GM12878 (cell line): ENCODE results near the gene MYO16. TPM values are rescaled to one million over a fixed set of nuclear protein-coding genes. Genes with fewer than 3 reads are reported as not detected.

Experiments
- ATAC-seq: fragments of 200-7000 bp; cut with Tn5 transposase; 3 replicates; pipeline ENCODE4 v1.9.1; 2020; ENCODE audit warnings: mild to moderate bottlenecking, moderate library complexity
- BruUV-seq: library from RNA; stranded (reverse); fragments of 400-500 nt; replicated peaks from 2 replicates; lab custom pipeline; 2021; lab: Mats Ljungman, UMichigan
- CTCF ChIA-PET: fragments of 300-600 bp; sonication (Branson Sonifier 250); formaldehyde crosslinking; extraction: SDS; loops from one replicate; lab custom pipeline; 2021; ENCODE audit warnings: inconsistent platforms; lab: Yijun Ruan, JAX
- POLR2A ChIA-PET: fragments of 350-600 bp; formaldehyde crosslinking; extraction: SDS; loops from one replicate; lab custom pipeline; 2021; ENCODE audit warnings: inconsistent platforms; lab: Charles Lee
- RAD21 ChIA-PET: fragments of 300-600 bp; sonication (Branson Sonifier 250); formaldehyde crosslinking; loops from one replicate; lab custom pipeline; 2023; ENCODE audit warnings: antibody characterized with exemption; ENCODE audit not compliant: unreplicated experiment; lab: Charles Lee
- SMC1A ChIA-PET: fragments of 300-600 bp; sonication (Branson Sonifier 250); formaldehyde crosslinking; loops from one replicate; lab custom pipeline; 2023; ENCODE audit not compliant: unreplicated experiment, uncharacterized antibody; lab: Charles Lee
- DNase-seq: peaks from one replicate; pipeline ENCODE4 v3.0.0-alpha.2; 2011; ENCODE audit warnings: low read depth, low spot score
- FAIRE-seq: peaks from 3 replicates; lab custom pipeline; 2011; peaks lifted over from hg19 to GRCh38; lab: Jason Lieb, UNC
- H2AFZ ChIP-seq: 2 replicates; pipeline ENCODE4 v1.6.0; 2011; ENCODE audit warnings: low read depth, low read length, control low read depth; ENCODE audit not compliant: control insufficient read depth
- H3K27ac ChIP-seq: 2 replicates; pipeline ENCODE4 v1.5.1; 2011; ENCODE audit warnings: control low read depth; ENCODE audit not compliant: control insufficient read depth, insufficient read depth
- H3K27me3 ChIP-seq, 2 experiments: replicated peaks in 1 of 2; 2 replicates each; pipeline versions ENCODE4 v1.6.0 to v1.6.1; 2011; ENCODE audit warnings: low read length in 1 of 2; ENCODE audit not compliant: control insufficient read depth in 2 of 2, insufficient read depth in 2 of 2
- H3K36me3 ChIP-seq, 2 experiments: 2 replicates each; pipeline ENCODE4 v1.5.1; 2011; ENCODE audit warnings: low read length in 1 of 2; ENCODE audit not compliant: control insufficient read depth in 2 of 2, insufficient read depth in 2 of 2
- H3K4me1 ChIP-seq: 2 replicates; pipeline ENCODE4 v1.6.1; 2011; ENCODE audit warnings: mild to moderate bottlenecking, low read length, moderate library complexity, mixed read lengths; ENCODE audit not compliant: control insufficient read depth, insufficient read depth
- H3K4me2 ChIP-seq: 2 replicates; pipeline ENCODE4 v1.6.0; 2011; ENCODE audit warnings: control low read depth; ENCODE audit not compliant: control insufficient read depth, insufficient read depth
- H3K4me3 ChIP-seq: fragments of 200-600 bp; sonication (generic); 2 replicates; pipeline ENCODE4 v1.5.1; 2016
- H3K79me2 ChIP-seq: 2 replicates; pipeline ENCODE4 v1.6.0; 2011; ENCODE audit warnings: low read length; ENCODE audit not compliant: control insufficient read depth, insufficient read depth
- H3K9ac ChIP-seq: 2 replicates; pipeline ENCODE4 v1.8.0; 2011; ENCODE audit warnings: low read length, control low read depth, mixed read lengths; ENCODE audit not compliant: control insufficient read depth, insufficient read depth
- H3K9me3 ChIP-seq: replicated peaks from 3 replicates; pipeline ENCODE4 v1.5.1; 2011; ENCODE audit warnings: mild to moderate bottlenecking, low read length; ENCODE audit not compliant: control insufficient read depth, insufficient read depth
- H4K20me1 ChIP-seq: 2 replicates; pipeline ENCODE4 v1.6.0; 2011; ENCODE audit not compliant: control insufficient read depth, insufficient read depth
- CBX3 ChIP-seq: fragments of 200-600 bp; sonication (generic); IDR thresholded peaks from 2 replicates; pipeline ENCODE4 v1.6.1; 2016; ENCODE audit warnings: low read depth, borderline replicate concordance
- JUND ChIP-seq: IDR thresholded peaks from 2 replicates; pipeline ENCODE4 v1.6.1; 2012; ENCODE audit warnings: low read depth, mild to moderate bottlenecking, low read length, improper control_type of control experiment, moderate library complexity
- NKRF ChIP-seq: fragments of 450-650 bp; conservative IDR thresholded peaks from 2 replicates; pipeline ENCODE4 v1.6.1; 2017; ENCODE audit warnings: mild to moderate bottlenecking, moderate library complexity
- POLR2AphosphoS2 ChIP-seq: IDR thresholded peaks from 2 replicates; pipeline ENCODE4 v1.6.1; 2011; ENCODE audit warnings: low read depth, mild to moderate bottlenecking, low read length, improper control_type of control experiment, moderate library complexity
- POLR2AphosphoS5 ChIP-seq: IDR thresholded peaks from 2 replicates; pipeline ENCODE4 v1.6.1; 2011; ENCODE audit warnings: mild to moderate bottlenecking, low read length, inconsistent platforms
- SUZ12 ChIP-seq: fragments of 200-600 bp; sonication (generic); IDR thresholded peaks from one replicate; pipeline ENCODE4 v1.6.1; 2018; ENCODE audit warnings: antibody characterized with exemption, mild to moderate bottlenecking; ENCODE audit not compliant: unreplicated experiment
- ZNF207 ChIP-seq: fragments of 450-650 bp; IDR thresholded peaks from 2 replicates; pipeline ENCODE4 v1.6.1; 2014; ENCODE audit warnings: antibody characterized with exemption, mild to moderate bottlenecking, borderline replicate concordance
- WGBS: methylation state at CpG from one replicate; pipeline ENCODE4 v1.1.6; 2016; ENCODE audit warnings: low lambda C conversion rate; ENCODE audit not compliant: insufficient replicate concordance, insufficient coverage; ENCODE audit errors: missing lambda C conversion rate; 5-methylcytosine and 5-hydroxymethylcytosine counted together
- in situ Hi-C: fragments of 300-500 bp; cut with MboI; formaldehyde crosslinking; loops from 9 replicates; pipeline ENCODE4 v1.14.3; 2018; ENCODE audit warnings: mixed read lengths
- intact Hi-C: fragments of 100-400 bp; cut with micrococcal nuclease; formaldehyde crosslinking; loops from one replicate; pipeline ENCODE4 v1.14.2; 2022; ENCODE audit not compliant: unreplicated experiment
- polyA plus RNA-seq, 11 experiments: library from polyadenylated mRNA; depleted of rRNA in 4 of 11; unstranded in 6 of 11; stranded (reverse) in 5 of 11; fragments of >200 nt; fragmentation: Nextera tagmentation in 4 of 11; fragmentation: Illumina TruSeq in 1 of 11; extraction: Ambion mirVana in 4 of 11; extraction: Trizol in 1 of 11; gene quantifications; 1 replicate in 1 of 11; 2 replicates in 10 of 11; pipeline versions ENCODE4 v1.2.1 to v1.2.3, GENCODE V29; 2011 to 2016; ENCODE audit warnings: inconsistent platforms in 2 of 11, missing spikeins in 2 of 11, low read depth in 1 of 11
- total RNA-seq, 4 experiments: library from RNA; depleted of rRNA in 3 of 4; stranded (reverse); fragments of >200 nt in 3 of 4; fragmentation: Illumina TruSeq in 1 of 4; extraction: Trizol in 1 of 4; gene quantifications; 2 replicates each; pipeline versions ENCODE4 v1.2.1 to v1.2.3, GENCODE V29; 2013 to 2021

The MYO16 gene
- total and polyA plus RNA-seq, 10 of the 15 experiments (the other 5 are each of a cell fraction or from before 2014, with no cell fraction given), result under 0.01 to 1.7 (median 0.05) TPM; not detected in 4

GRCh38 chr13:108780706-108781105, 151.3 kb downstream of the MYO16 start:
- H3K36me3 ChIP-seq, result no peaks in the 10 kb centered on the region
- H3K79me2 ChIP-seq, result no peaks in the 10 kb centered on the region
- TF ChIP-seq ZNF207, result no peak
- no peak for TF ChIP-seq SUZ12
- no peak for TF ChIP-seq JUND
- no peak for TF ChIP-seq CBX3
- TF ChIP-seq POLR2AphosphoS5, result no peak
- TF ChIP-seq NKRF, result no peak
- no peak for TF ChIP-seq POLR2AphosphoS2
- no TSS peak for BruUV-seq
- in situ Hi-C loops (no loop called here), intact Hi-C loops (no loop called here)
- H3K9me3 ChIP-seq, result no peaks in the 10 kb centered on the region; the same call in 2 of the 3 replicates
- ChIA-PET RAD21 (no interaction called here), CTCF (no interaction called here), SMC1A (no interaction called here), POLR2A (no interaction called here)
- no peaks in the 10 kb centered on the region for H4K20me1 ChIP-seq
- WGBS, result 25% methylated on average over 3 of the region's 3 CpGs
- ATAC-seq (no peak), FAIRE-seq (no peak), DNase-seq (no peak)
- H3K4me1 ChIP-seq, result no peaks in the 10 kb centered on the region
- no peaks in the 10 kb centered on the region for H3K27me3 ChIP-seq
- H3K4me3 ChIP-seq, result no peak overlapping the region
- H3K27ac ChIP-seq, result no peak overlapping the region
- no peak overlapping the region for H3K4me2 ChIP-seq
- H2AFZ ChIP-seq, result no peak overlapping the region
- H3K9ac ChIP-seq, result no peak overlapping the region
